Measurements from ENCODE around the gene ZNF544. TPM values are rescaled to one million over a fixed set of nuclear protein-coding genes. Genes with fewer than 3 reads are reported as not detected.
A peak's percentile ranks its signal among the peaks of the same experiment; 100 is the strongest.
"Not testable (repeated sequence)": the region's sequence is repeated elsewhere in the genome, so short reads cannot be mapped to it uniquely, and the experiment has no call there.

ZNF544 gene
- total RNA-seq, 2 donors from 2014 or later: 43.4 to 44.6 TPM

GRCh38 chr19:58218899-58219298, 9.8 kb upstream of the ZNF544 start:
- Mint-ChIP-seq H3K27me3 (no peaks in the 10 kb centered on the region), H3K4me3 (no peak overlapping the region), H3K27ac (no peak overlapping the region), H3K36me3 (ENCODE audit: low read depth) (peaks cover 3% of the 10 kb centered on the region), H3K9me3 (peaks cover 10% of the 10 kb centered on the region), H3K4me1 (no peaks in the 10 kb centered on the region)
- peak; percentile 77 for ATAC-seq (replicated peaks)

- H3K9me3 Mint-ChIP-seq: peaks cover 17% of the 10 kb centered on the region
- peaks cover 49% of the 10 kb centered on the region for H3K36me3 Mint-ChIP-seq (ENCODE audit: low read depth)
- H3K27ac Mint-ChIP-seq: peak overlapping the region; percentile 94
- ATAC-seq (replicated peaks): no peak
- peaks cover 19% of the 10 kb centered on the region for H3K4me1 Mint-ChIP-seq
- no peaks in the 10 kb centered on the region for H3K27me3 Mint-ChIP-seq
- H3K4me3 Mint-ChIP-seq: peak overlapping the region; percentile 98
These were observed 640 bp upstream of the ZNF544 start for GRCh38 chr19:58227964-58228584.

GRCh38 chr19:58229255-58229639, 533 bp downstream of the ZNF544 start:
- Mint-ChIP-seq H3K4me3 (peak overlapping the region; percentile 98), H3K9me3 (peaks cover 24% of the 10 kb centered on the region), H3K27me3 (no peaks in the 10 kb centered on the region), H3K4me1 (peaks cover 19% of the 10 kb centered on the region), H3K36me3 (ENCODE audit: low read depth) (peaks cover 61% of the 10 kb centered on the region), H3K27ac (peak overlapping the region; percentile 7)
- peak; percentile 30 for ATAC-seq (replicated peaks)

- peaks cover 21% of the 10 kb centered on the region for H3K9me3 Mint-ChIP-seq
- peaks cover 5% of the 10 kb centered on the region for H3K4me1 Mint-ChIP-seq
- H3K27me3 Mint-ChIP-seq: no peaks in the 10 kb centered on the region
- ATAC-seq (replicated peaks): no peak
- H3K4me3 Mint-ChIP-seq: no peak overlapping the region
- no peak overlapping the region for H3K27ac Mint-ChIP-seq
- H3K36me3 Mint-ChIP-seq (ENCODE audit: low read depth): peaks cover 100% of the 10 kb centered on the region
These were observed 8.6 kb downstream of the ZNF544 start for GRCh38 chr19:58237324-58237723.

- Mint-ChIP-seq H3K9me3 (peaks cover 13% of the 10 kb centered on the region), H3K36me3 (ENCODE audit: low read depth) (peaks cover 100% of the 10 kb centered on the region), H3K4me1 (peaks cover 5% of the 10 kb centered on the region), H3K4me3 (no peak overlapping the region), H3K27ac (no peak overlapping the region), H3K27me3 (no peaks in the 10 kb centered on the region)
- no peak for ATAC-seq (replicated peaks)
These were observed 14.6 kb downstream of the ZNF544 start for GRCh38 chr19:58243351-58243750.

- peak; percentile 70 for ATAC-seq (replicated peaks)
- Mint-ChIP-seq H3K27me3 (no peaks in the 10 kb centered on the region), H3K4me1 (no peaks in the 10 kb centered on the region), H3K36me3 (ENCODE audit: low read depth) (peaks cover 100% of the 10 kb centered on the region), H3K4me3 (no peak overlapping the region), H3K9me3 (peaks cover 17% of the 10 kb centered on the region), H3K27ac (peak overlapping the region; percentile 37)
These were observed 20.2 kb downstream of the ZNF544 start for GRCh38 chr19:58248886-58249285.

- H3K27me3 Mint-ChIP-seq: no peaks in the 10 kb centered on the region
- no peak for ATAC-seq (replicated peaks)
- peaks cover 28% of the 10 kb centered on the region for H3K9me3 Mint-ChIP-seq
- H3K27ac Mint-ChIP-seq: no peak overlapping the region
- no peaks in the 10 kb centered on the region for H3K4me1 Mint-ChIP-seq
- no peak overlapping the region for H3K4me3 Mint-ChIP-seq
- H3K36me3 Mint-ChIP-seq (ENCODE audit: low read depth): peaks cover 100% of the 10 kb centered on the region
These were observed 23.5 kb downstream of the ZNF544 start for GRCh38 chr19:58252102-58252685.

GRCh38 chr19:58258259-58258658, 29.5 kb downstream of the ZNF544 start:
- Mint-ChIP-seq H3K9me3 (peaks cover 36% of the 10 kb centered on the region), H3K36me3 (ENCODE audit: low read depth) (peaks cover 100% of the 10 kb centered on the region)
- ATAC-seq (replicated peaks); H3K4me1 Mint-ChIP-seq; H3K27me3 Mint-ChIP-seq; H3K27ac Mint-ChIP-seq; H3K4me3 Mint-ChIP-seq: not testable (repeated sequence)

- no peak overlapping the region for H3K27ac Mint-ChIP-seq
- H3K27me3 Mint-ChIP-seq: no peaks in the 10 kb centered on the region
- H3K4me1 Mint-ChIP-seq: no peaks in the 10 kb centered on the region
- H3K4me3 Mint-ChIP-seq: no peak overlapping the region
- ATAC-seq (replicated peaks): no peak
- peaks cover 26% of the 10 kb centered on the region for H3K9me3 Mint-ChIP-seq
- H3K36me3 Mint-ChIP-seq (ENCODE audit: low read depth): peaks cover 100% of the 10 kb centered on the region
These were observed 32.9 kb downstream of the ZNF544 start for GRCh38 chr19:58261600-58261967.

- ATAC-seq (replicated peaks): no peak
- Mint-ChIP-seq H3K4me3 (no peak overlapping the region), H3K36me3 (ENCODE audit: low read depth) (peaks cover 100% of the 10 kb centered on the region), H3K27ac (peak overlapping the region; percentile 36), H3K4me1 (no peaks in the 10 kb centered on the region), H3K27me3 (no peaks in the 10 kb centered on the region), H3K9me3 (peaks cover 25% of the 10 kb centered on the region)
These were observed 33.5 kb downstream of the ZNF544 start for GRCh38 chr19:58261968-58262921.

GRCh38 chr19:58262922-58263296, 34.2 kb downstream of the ZNF544 start:
- H3K4me1 Mint-ChIP-seq: no peaks in the 10 kb centered on the region
- peak overlapping the region; percentile 36 for H3K27ac Mint-ChIP-seq
- peaks cover 18% of the 10 kb centered on the region for H3K9me3 Mint-ChIP-seq
- H3K27me3 Mint-ChIP-seq: no peaks in the 10 kb centered on the region
- no peak overlapping the region for H3K4me3 Mint-ChIP-seq
- peaks cover 93% of the 10 kb centered on the region for H3K36me3 Mint-ChIP-seq (ENCODE audit: low read depth)
- ATAC-seq (replicated peaks): no peak

- H3K4me1 Mint-ChIP-seq: no peaks in the 10 kb centered on the region
- peaks cover 78% of the 10 kb centered on the region for H3K36me3 Mint-ChIP-seq (ENCODE audit: low read depth)
- H3K27me3 Mint-ChIP-seq: no peaks in the 10 kb centered on the region
- no peak overlapping the region for H3K4me3 Mint-ChIP-seq
- H3K27ac Mint-ChIP-seq: no peak overlapping the region
- no peak for ATAC-seq (replicated peaks)
- H3K9me3 Mint-ChIP-seq: peaks cover 10% of the 10 kb centered on the region
These were observed 36.4 kb downstream of the ZNF544 start for GRCh38 chr19:58265100-58265499.

GRCh38 chr19:58268344-58268743, 39.6 kb downstream of the ZNF544 start:
- no peaks in the 10 kb centered on the region for H3K4me1 Mint-ChIP-seq
- no peak overlapping the region for H3K4me3 Mint-ChIP-seq
- no peak overlapping the region for H3K27ac Mint-ChIP-seq
- no peaks in the 10 kb centered on the region for H3K27me3 Mint-ChIP-seq
- H3K36me3 Mint-ChIP-seq (ENCODE audit: low read depth): peaks cover 78% of the 10 kb centered on the region
- no peak for ATAC-seq (replicated peaks)
- H3K9me3 Mint-ChIP-seq: peaks cover 4% of the 10 kb centered on the region

- H3K36me3 Mint-ChIP-seq (ENCODE audit: low read depth): peaks cover 90% of the 10 kb centered on the region
- ATAC-seq (replicated peaks): no peak
- peak overlapping the region; percentile 16 for H3K4me3 Mint-ChIP-seq
- H3K4me1 Mint-ChIP-seq: peaks cover 7% of the 10 kb centered on the region
- H3K27me3 Mint-ChIP-seq: no peaks in the 10 kb centered on the region
- peaks cover 7% of the 10 kb centered on the region for H3K9me3 Mint-ChIP-seq
- H3K27ac Mint-ChIP-seq: no peak overlapping the region
These were observed 46.1 kb downstream of the ZNF544 start for GRCh38 chr19:58274771-58275201.

GRCh38 chr19:58275564-58275963, 46.9 kb downstream of the ZNF544 start:
- H3K27me3 Mint-ChIP-seq: no peaks in the 10 kb centered on the region
- no peak overlapping the region for H3K27ac Mint-ChIP-seq
- no peak for ATAC-seq (replicated peaks)
- H3K36me3 Mint-ChIP-seq (ENCODE audit: low read depth): peaks cover 82% of the 10 kb centered on the region
- peaks cover 11% of the 10 kb centered on the region for H3K4me1 Mint-ChIP-seq
- H3K9me3 Mint-ChIP-seq: peaks cover 7% of the 10 kb centered on the region
- H3K4me3 Mint-ChIP-seq: peak overlapping the region; percentile 16
